Stomach (tissue), 4 donors: ENCODE results near the gene LRRC55.

Experiments
- CTCF ChIP-seq, 7 experiments: fragments of 450-650 bp in 4 of 7; fragments of 200-600 bp in 3 of 7; sonication (generic) in 3 of 7; IDR thresholded peaks; one replicate each; pipeline ENCODE4 v1.5.1; 2016 to 2019; ENCODE audit warnings: antibody characterized with exemption in 7 of 7, control low read depth in 2 of 7, mild to moderate bottlenecking in 1 of 7
- EP300 ChIP-seq: sonication (generic); formaldehyde crosslinking; IDR thresholded peaks from one replicate; pipeline ENCODE4 v1.6.1; 2017; ENCODE audit warnings: antibody characterized with exemption
- POLR2A ChIP-seq, 4 donors: fragments of 450-650 bp; IDR thresholded peaks; one replicate each; pipeline ENCODE4 v1.6.1; 2016; ENCODE audit warnings: antibody characterized with exemption in 4 of 4, control low read depth in 2 of 4, mild to moderate bottlenecking in 1 of 4, moderate library complexity in 1 of 4
- POLR2AphosphoS5 ChIP-seq, 3 donors: sonication (generic); formaldehyde crosslinking; IDR thresholded peaks; one replicate each; pipeline ENCODE4 v1.6.1; 2016; ENCODE audit warnings: antibody characterized with exemption in 3 of 3

GRCh38 chr11:57155838-57156607, 25.7 kb upstream of the LRRC55 start:
- no peak for TF ChIP-seq CTCF (IDR thresholded peaks at IDR 0.05)
- no peak for TF ChIP-seq POLR2A (IDR thresholded peaks at IDR 0.05)
- no peak for TF ChIP-seq POLR2AphosphoS5 (IDR thresholded peaks at IDR 0.05)
- TF ChIP-seq EP300 = no peak
